Measurements from ENCODE around the gene SLC10A3.

SLC10A3 gene

DNA sequence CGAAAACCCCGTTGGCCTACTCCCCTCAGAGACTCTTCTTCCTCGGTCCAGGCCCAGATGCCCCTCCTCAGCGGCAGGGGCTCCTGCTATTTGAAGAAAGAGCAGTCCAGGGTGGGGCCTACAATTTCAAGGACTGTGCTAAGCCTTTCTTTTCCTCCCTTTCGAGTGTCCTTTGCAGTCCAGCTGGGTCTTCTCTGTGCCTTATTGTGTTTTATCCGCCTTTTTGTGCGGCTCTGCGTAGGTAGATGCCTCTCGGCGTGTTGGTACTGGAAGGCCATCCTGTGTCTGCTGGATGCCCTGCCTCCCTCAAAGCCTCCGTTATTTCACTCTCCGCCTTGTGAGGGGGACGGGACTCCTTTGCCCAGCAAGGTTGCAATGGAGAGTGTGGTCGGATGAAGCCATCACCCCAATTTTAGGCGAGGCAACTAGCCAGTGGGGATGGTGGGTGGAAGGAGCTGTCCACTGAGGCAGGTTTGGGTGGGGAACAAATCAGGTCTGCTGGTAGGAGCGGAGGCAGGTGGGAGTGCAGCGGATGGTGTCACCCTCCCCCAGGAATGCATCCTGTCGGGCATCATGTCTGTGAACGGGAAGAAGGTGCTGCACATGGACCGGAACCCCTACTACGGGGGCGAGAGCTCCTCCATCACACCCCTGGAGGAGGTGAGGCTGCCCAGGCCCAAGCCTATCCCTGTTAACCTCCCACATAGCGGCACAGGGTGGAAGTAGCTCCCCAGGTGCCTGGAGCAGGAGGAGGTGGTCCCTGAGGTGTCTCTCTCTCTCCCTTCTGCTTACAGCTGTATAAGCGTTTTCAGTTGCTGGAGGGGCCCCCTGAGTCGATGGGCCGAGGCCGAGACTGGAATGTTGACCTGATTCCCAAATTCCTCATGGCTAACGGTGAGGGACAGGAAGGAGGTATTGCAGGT lies 52.2 kb downstream of the SLC10A3 start:
- no peak for DNase-seq (ENCODE audit: low read depth)
